ENCODE measurements around the gene LRTM1. TPM values are rescaled to one million over a fixed set of nuclear protein-coding genes. Genes with fewer than 3 reads are reported as not detected.

LRTM1 gene
- total RNA-seq, 2 donors from 2014 or later = not detected

DNA sequence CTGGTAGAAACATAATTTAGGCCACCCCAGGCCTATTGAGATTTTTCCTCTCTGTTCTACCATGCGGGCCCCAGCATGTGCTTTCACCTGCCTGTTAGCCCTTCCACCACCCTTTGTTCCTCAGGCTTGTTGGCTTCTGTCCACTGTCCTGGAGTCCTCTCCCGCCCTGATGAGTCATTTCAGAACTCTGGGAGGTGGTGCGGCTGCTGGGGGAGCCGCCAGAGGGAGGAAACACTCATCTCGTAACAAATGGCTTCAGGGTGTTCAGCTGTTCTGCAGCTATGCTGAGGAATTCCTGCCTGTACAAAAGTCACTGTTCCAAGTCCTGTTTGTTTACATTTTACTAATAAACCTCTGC lies 36.3 kb downstream of the LRTM1 start:
- no peaks in the 10 kb centered on the region for H3K9me3 ChIP-seq
- no peak overlapping the region for H3K27ac ChIP-seq
- H3K27me3 ChIP-seq (replicated peaks; ENCODE audit: insufficient read depth) = no peaks in the 10 kb centered on the region
- ATAC-seq (ENCODE audit: insufficient number of reproducible peaks, low FRiP score, low read depth) (peak; percentile 68), DNase-seq (ENCODE audit: low spot score) (peak; percentile 19)
- H3K4me3 ChIP-seq = no peak overlapping the region
- H3K4me1 ChIP-seq (ENCODE audit: control insufficient read depth in 1 of 2, low read depth in 2 of 2) = peaks cover 0 to 15% of the 10 kb centered on the region in 2 donors
- no peaks in the 10 kb centered on the region for H3K36me3 ChIP-seq
- TF ChIP-seq, protein P1, sequence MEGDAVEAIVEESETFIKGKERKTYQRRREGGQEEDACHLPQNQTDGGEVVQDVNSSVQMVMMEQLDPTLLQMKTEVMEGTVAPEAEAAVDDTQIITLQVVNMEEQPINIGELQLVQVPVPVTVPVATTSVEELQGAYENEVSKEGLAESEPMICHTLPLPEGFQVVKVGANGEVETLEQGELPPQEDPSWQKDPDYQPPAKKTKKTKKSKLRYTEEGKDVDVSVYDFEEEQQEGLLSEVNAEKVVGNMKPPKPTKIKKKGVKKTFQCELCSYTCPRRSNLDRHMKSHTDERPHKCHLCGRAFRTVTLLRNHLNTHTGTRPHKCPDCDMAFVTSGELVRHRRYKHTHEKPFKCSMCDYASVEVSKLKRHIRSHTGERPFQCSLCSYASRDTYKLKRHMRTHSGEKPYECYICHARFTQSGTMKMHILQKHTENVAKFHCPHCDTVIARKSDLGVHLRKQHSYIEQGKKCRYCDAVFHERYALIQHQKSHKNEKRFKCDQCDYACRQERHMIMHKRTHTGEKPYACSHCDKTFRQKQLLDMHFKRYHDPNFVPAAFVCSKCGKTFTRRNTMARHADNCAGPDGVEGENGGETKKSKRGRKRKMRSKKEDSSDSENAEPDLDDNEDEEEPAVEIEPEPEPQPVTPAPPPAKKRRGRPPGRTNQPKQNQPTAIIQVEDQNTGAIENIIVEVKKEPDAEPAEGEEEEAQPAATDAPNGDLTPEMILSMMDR (IDR thresholded peaks at IDR 0.05) = no peak

DNA sequence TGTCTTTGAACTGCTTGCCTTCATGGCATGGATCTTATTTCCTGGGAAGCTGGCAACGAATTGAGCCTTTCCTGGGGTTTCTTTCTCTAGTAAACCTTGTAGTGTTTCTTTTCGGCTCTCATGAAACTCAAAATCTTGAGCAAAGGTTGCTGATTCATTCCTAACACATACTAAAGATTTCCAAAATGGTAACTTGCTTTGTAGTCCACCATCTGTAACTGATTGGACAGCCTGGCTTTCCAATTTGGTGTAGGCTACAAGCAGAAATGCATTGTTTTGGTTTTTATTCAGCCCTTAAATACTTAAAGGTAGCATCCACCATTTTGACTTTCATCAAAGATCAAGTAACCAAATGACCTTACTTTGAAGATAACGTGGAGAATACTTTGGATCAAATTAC lies 38.1 kb downstream of the LRTM1 start:
- DNase-seq (ENCODE audit: low spot score) (no peak), ATAC-seq (ENCODE audit: insufficient number of reproducible peaks, low FRiP score, low read depth) (no peak)
- Histone ChIP-seq H3K27me3 (replicated peaks; ENCODE audit: insufficient read depth) (no peaks in the 10 kb centered on the region), H3K36me3 (no peaks in the 10 kb centered on the region), H3K27ac (no peak overlapping the region), H3K4me3 (no peak overlapping the region), H3K9me3 (no peaks in the 10 kb centered on the region), H3K4me1 (ENCODE audit: control insufficient read depth in 1 of 2, low read depth in 2 of 2) (peaks cover 0 to 15% of the 10 kb centered on the region in 2 donors)
- TF ChIP-seq, protein P1 (IDR thresholded peaks at IDR 0.05) = no peak

DNA sequence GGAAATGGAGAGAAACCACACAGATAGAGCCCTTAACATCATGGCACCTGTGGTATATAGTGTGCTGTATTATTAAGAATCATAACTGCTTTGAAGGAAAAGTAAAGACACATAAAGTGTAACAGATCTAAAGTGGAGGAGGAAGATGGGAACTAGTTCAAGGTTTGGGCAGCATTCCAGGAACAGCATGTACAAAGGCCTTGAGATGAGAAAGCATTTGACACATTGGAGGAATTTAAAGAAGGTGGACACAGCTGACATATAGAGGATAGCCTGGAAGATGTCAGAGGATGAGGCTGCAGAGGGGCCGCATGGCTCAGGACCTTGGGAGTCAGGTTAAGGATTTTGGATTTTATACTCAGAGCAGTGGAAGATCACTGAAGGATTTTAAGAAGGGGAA lies 39.0 kb downstream of the LRTM1 start:
- DNase-seq (ENCODE audit: low spot score) (no peak), ATAC-seq (ENCODE audit: insufficient number of reproducible peaks, low FRiP score, low read depth) (no peak)
- H3K27me3 ChIP-seq (replicated peaks; ENCODE audit: insufficient read depth) = no peaks in the 10 kb centered on the region
- no peaks in the 10 kb centered on the region for H3K9me3 ChIP-seq
- TF ChIP-seq, protein P1 (IDR thresholded peaks at IDR 0.05) = no peak
- peaks cover 0 to 15% of the 10 kb centered on the region in 2 donors for H3K4me1 ChIP-seq (ENCODE audit: control insufficient read depth in 1 of 2, low read depth in 2 of 2)
- H3K4me3 ChIP-seq = no peak overlapping the region
- no peak overlapping the region for H3K27ac ChIP-seq
- H3K36me3 ChIP-seq = no peaks in the 10 kb centered on the region

DNA sequence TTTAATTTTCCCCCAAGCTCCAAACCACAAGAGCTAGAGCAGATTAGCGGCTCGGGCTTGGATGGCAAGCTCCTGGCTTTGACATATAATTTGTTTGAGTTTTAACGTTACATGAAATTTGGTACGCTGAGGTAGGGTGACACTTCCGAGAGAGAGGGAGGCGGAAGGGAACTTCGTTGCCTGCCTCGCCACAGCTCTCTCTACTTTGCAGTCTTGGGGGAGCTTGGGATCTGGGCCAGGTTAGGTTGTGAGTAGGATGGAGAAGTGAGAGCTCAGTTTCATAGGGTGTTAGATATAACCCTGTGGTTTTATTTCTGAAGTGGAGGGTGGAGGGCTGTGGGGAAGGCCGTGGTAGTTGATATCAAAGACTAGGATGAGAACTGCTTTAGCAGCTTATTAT lies 39.7 kb downstream of the LRTM1 start:
- no peak for DNase-seq (ENCODE audit: low spot score)
- H3K36me3 ChIP-seq = no peaks in the 10 kb centered on the region
- H3K27me3 ChIP-seq (replicated peaks; ENCODE audit: insufficient read depth) = no peaks in the 10 kb centered on the region
- H3K27ac ChIP-seq = no peak overlapping the region
- H3K9me3 ChIP-seq = no peaks in the 10 kb centered on the region
- no peak for ATAC-seq (ENCODE audit: insufficient number of reproducible peaks, low FRiP score, low read depth)
- TF ChIP-seq, protein P1 (IDR thresholded peaks at IDR 0.05) = no peak
- H3K4me3 ChIP-seq = no peak overlapping the region
- peaks cover 0 to 15% of the 10 kb centered on the region in 2 donors for H3K4me1 ChIP-seq (ENCODE audit: control insufficient read depth in 1 of 2, low read depth in 2 of 2)

DNA sequence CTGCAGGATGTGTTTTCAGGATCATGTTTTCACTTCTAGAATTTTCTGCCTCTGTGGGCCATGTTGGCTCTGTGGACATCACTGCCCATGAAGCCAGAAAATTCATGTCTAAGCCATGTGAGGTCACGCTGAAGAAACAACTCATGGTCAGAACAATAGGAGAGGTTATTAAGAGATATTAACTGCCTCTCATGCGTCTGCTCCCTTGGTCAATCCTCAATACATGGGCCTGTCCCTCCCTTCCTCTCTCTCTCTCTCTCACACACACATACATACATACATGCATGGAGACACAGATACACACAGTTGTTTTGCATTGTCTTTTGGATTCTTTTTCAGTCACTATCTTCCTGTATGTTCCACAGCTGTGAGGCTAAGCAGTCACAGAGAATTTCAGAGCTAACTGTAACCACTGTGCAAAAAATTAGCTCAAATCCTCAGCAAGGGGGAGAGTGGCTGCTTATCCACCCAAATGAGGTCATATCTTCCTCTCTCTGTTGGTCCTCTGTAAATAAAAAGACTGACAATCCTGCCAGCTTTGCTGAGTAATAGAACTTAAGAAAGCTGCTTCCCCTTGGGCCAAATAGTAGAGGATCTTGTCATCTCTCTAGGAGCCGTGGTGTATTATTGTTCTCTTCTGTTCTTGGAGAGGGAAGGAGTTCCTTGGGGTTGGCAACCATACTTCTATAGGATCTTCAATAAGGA lies 45.6 kb downstream of the LRTM1 start:
- H3K27me3 ChIP-seq (replicated peaks; ENCODE audit: insufficient read depth) = no peaks in the 10 kb centered on the region
- H3K27ac ChIP-seq = no peak overlapping the region
- H3K4me1 ChIP-seq (ENCODE audit: control insufficient read depth in 1 of 2, low read depth in 2 of 2) = no peaks in the 10 kb centered on the region
- TF ChIP-seq, protein P1 (IDR thresholded peaks at IDR 0.05) = no peak
- no peaks in the 10 kb centered on the region for H3K9me3 ChIP-seq
- no peak for ATAC-seq (ENCODE audit: insufficient number of reproducible peaks, low FRiP score, low read depth)
- H3K4me3 ChIP-seq = no peak overlapping the region
- DNase-seq (ENCODE audit: low spot score) = no peak
- no peaks in the 10 kb centered on the region for H3K36me3 ChIP-seq
